Esophagus (tissue), 2 donors: ENCODE measurements around the gene ATXN2L. TPM values are rescaled to one million over a fixed set of nuclear protein-coding genes. Genes with fewer than 3 reads are reported as not detected.
"Not testable (repeated sequence)": the region's sequence is repeated elsewhere in the genome, so short reads cannot be mapped to it uniquely, and the experiment has no call there.

Experiments used
- H3K27ac ChIP-seq, 2 donors: one replicate each; pipeline ENCODE4 v1.5.1; 2013; ENCODE audit warnings: low read depth in 2 of 2, mild to moderate bottlenecking in 2 of 2, inconsistent platforms in 1 of 2, low read length in 1 of 2, moderate library complexity in 1 of 2
- H3K27me3 ChIP-seq, 2 donors: one replicate each; pipeline ENCODE4 v1.6.1; 2013; ENCODE audit warnings: low read length in 2 of 2, control low read depth in 1 of 2, mild to moderate bottlenecking in 1 of 2; ENCODE audit not compliant: insufficient read depth in 2 of 2, control insufficient read depth in 1 of 2
- H3K36me3 ChIP-seq, 2 donors: one replicate each; pipeline ENCODE4 v1.6.1; 2013; ENCODE audit warnings: low read length in 1 of 2; ENCODE audit not compliant: control insufficient read depth in 2 of 2, insufficient read depth in 2 of 2
- H3K4me1 ChIP-seq, 2 donors: one replicate each; pipeline ENCODE4 v1.6.1; 2013; ENCODE audit warnings: low read length in 1 of 2; ENCODE audit not compliant: control insufficient read depth in 2 of 2, insufficient read depth in 2 of 2
- H3K4me3 ChIP-seq, 2 donors: one replicate each; pipeline ENCODE4 v1.5.1; 2013; ENCODE audit warnings: low read length in 2 of 2, mild to moderate bottlenecking in 2 of 2, low read depth in 1 of 2, moderate library complexity in 1 of 2
- H3K9me3 ChIP-seq, 2 donors: one replicate each; pipeline ENCODE4 v1.6.1; 2013; ENCODE audit warnings: mild to moderate bottlenecking in 2 of 2, low read depth in 1 of 2, low read length in 1 of 2, moderate library complexity in 1 of 2; ENCODE audit not compliant: control insufficient read depth in 2 of 2, insufficient read depth in 1 of 2
- WGBS, 2 donors: extraction: QIAGEN DNeasy Blood & Tissue Kit; methylation state at CpG; one replicate each; pipeline ENCODE4 v1.1.7; 2013; 5-methylcytosine and 5-hydroxymethylcytosine counted together
- polyA plus RNA-seq, 2 donors: library from polyadenylated mRNA; stranded (reverse); fragments of 200-250 nt; gene quantifications; one replicate each; pipeline ENCODE4 v1.2.3, GENCODE V29; 2013
- donor health status: healthy with polysubstance abuse.
- donor health status: Bipolar disorder and iron deficiency.

Gene ATXN2L
- polyA plus RNA-seq, 2 donors, result 37.9 to 82.1 TPM

- not testable (repeated sequence) for H3K27ac ChIP-seq, H3K36me3 ChIP-seq, H3K27me3 ChIP-seq, H3K9me3 ChIP-seq, H3K4me3 ChIP-seq
- peaks cover 0 to 12% of the 10 kb centered on the region in 2 donors for H3K4me1 ChIP-seq
- WGBS, 2 donors, result 81 to 86% methylated on average over 4 of the region's 4 CpGs
Measured at GRCh38 chr16:28881565-28881964, 58.8 kb downstream of the ATXN2L start.

GRCh38 chr16:28882551-28883160 is 59.9 kb downstream of the ATXN2L start:
- Histone ChIP-seq H3K4me3 (no peak overlapping the region), H3K27me3 (peaks cover 0 to 3% of the 10 kb centered on the region in 2 donors), H3K9me3 (no peaks in the 10 kb centered on the region), H3K27ac (no peak overlapping the region), H3K4me1 (peaks cover 0 to 12% of the 10 kb centered on the region in 2 donors), H3K36me3 (no peaks in the 10 kb centered on the region)
- 45 to 46% methylated on average over 23 to 24 of the region's 24 CpGs for WGBS, 2 donors

GRCh38 chr16:28883221-28883996 is 60.6 kb downstream of the ATXN2L start:
- 62 to 69% methylated on average over 24 to 25 of the region's 25 CpGs for WGBS, 2 donors
- no peaks in the 10 kb centered on the region for H3K36me3 ChIP-seq
- H3K27me3 ChIP-seq, result peaks cover 0 to 3% of the 10 kb centered on the region in 2 donors
- no peaks in the 10 kb centered on the region for H3K9me3 ChIP-seq
- H3K4me3 ChIP-seq, result no peak overlapping the region
- no peak overlapping the region for H3K27ac ChIP-seq
- peaks cover 0 to 12% of the 10 kb centered on the region in 2 donors for H3K4me1 ChIP-seq

GRCh38 chr16:28884045-28884444 is 61.2 kb downstream of the ATXN2L start:
- peaks cover 0 to 3% of the 10 kb centered on the region in 2 donors for H3K27me3 ChIP-seq
- H3K9me3 ChIP-seq, result no peaks in the 10 kb centered on the region
- peaks cover 0 to 11% of the 10 kb centered on the region in 2 donors for H3K4me1 ChIP-seq
- no peak overlapping the region for H3K4me3 ChIP-seq
- 93 to 96% methylated on average over 6 of the region's 6 CpGs for WGBS, 2 donors
- no peaks in the 10 kb centered on the region for H3K36me3 ChIP-seq
- no peak overlapping the region for H3K27ac ChIP-seq

Other genes with a start within 250 kb of the ATXN2L start
- under 1 TPM; 0.05 to 0.43 TPM for gene SULT1A2, start 225.9 kb upstream of the ATXN2L start, polyA plus RNA-seq
- 1 to 10 TPM; 5.6 to 7.9 TPM for gene SULT1A1, start 213.0 kb upstream of the ATXN2L start, polyA plus RNA-seq
- under 1 TPM in 1 of 2 donors, not detected in 1; 0.06 TPM for gene NPIPB8, start 184.9 kb upstream of the ATXN2L start, polyA plus RNA-seq
- 100 to 1,000 TPM; 303 to 630 TPM for gene EIF3C, start 111.5 kb upstream of the ATXN2L start, polyA plus RNA-seq
- under 1 TPM; 0.14 to 0.79 TPM for gene NPIPB9, start 71.2 kb upstream of the ATXN2L start, polyA plus RNA-seq
- gene TUFM, start 23.3 kb downstream of the ATXN2L start, polyA plus RNA-seq, result 100 to 1,000 TPM; 175 to 188 TPM
- 10 to 100 TPM; 19.9 to 42.7 TPM for gene SH2B1, start 40.8 kb downstream of the ATXN2L start, polyA plus RNA-seq
- gene ATP2A1, start 55.5 kb downstream of the ATXN2L start, polyA plus RNA-seq, result under 1 TPM; 0.25 to 0.69 TPM
- 10 to 100 TPM; 23.5 to 46.9 TPM for gene RABEP2, start 102.2 kb downstream of the ATXN2L start, polyA plus RNA-seq
- under 1 TPM; 0.22 to 0.41 TPM for gene CD19, start 109.0 kb downstream of the ATXN2L start, polyA plus RNA-seq
- gene NFATC2IP, start 127.9 kb downstream of the ATXN2L start, polyA plus RNA-seq, result 10 to 100 TPM; 19.1 to 28.3 TPM
- 10 to 100 TPM; 22.2 to 24.6 TPM for gene SPNS1, start 151.8 kb downstream of the ATXN2L start, polyA plus RNA-seq
- gene LAT, start 162.1 kb downstream of the ATXN2L start, polyA plus RNA-seq, result 10 to 100 TPM in 1 of 2 donors, 1 to 10 TPM in 1; 7.4 to 13.6 TPM